ENCODE results near the gene AKR1B1. TPM values are rescaled to one million over a fixed set of nuclear protein-coding genes. Genes with fewer than 3 reads are reported as not detected.

Gene AKR1B1
- polyA plus RNA-seq, 1 of the 3 experiments (the other 2 are of a cell fraction) = 216 TPM

- H3K79me2 ChIP-seq (ENCODE audit: insufficient read depth) = no peaks in the 10 kb centered on the region
- H2AFZ ChIP-seq (ENCODE audit: low read depth) = no peak overlapping the region
- no peak overlapping the region for H3K9ac ChIP-seq
- no peak for DNase-seq
- H3K9me2 ChIP-seq = no peaks in the 10 kb centered on the region
- TF ChIP-seq CTCF (IDR thresholded peaks at IDR 0.05) (no peak), PBX3 (IDR thresholded peaks at IDR 0.05) (no peak), YY1 (IDR thresholded peaks at IDR 0.05; ENCODE audit: low read depth) (no peak), RFX5 (IDR thresholded peaks at IDR 0.05; ENCODE audit: low read length) (no peak), MXI1 (IDR thresholded peaks at IDR 0.05; ENCODE audit: low read depth, low read length) (no peak), GABPA (IDR thresholded peaks at IDR 0.05; ENCODE audit: low read depth) (no peak), REST (IDR thresholded peaks at IDR 0.05; ENCODE audit: low read depth, low read length) (no peak), TAF1 (IDR thresholded peaks at IDR 0.05; ENCODE audit: borderline replicate concordance, low read depth, low read length) (no peak)
- H3K4me1 ChIP-seq (ENCODE audit: control insufficient read depth in 1 of 2, insufficient read depth in 2 of 2, low read depth in 1 of 2, low read length in 1 of 2) = peaks cover 0 to 7% of the 10 kb centered on the region in 2 experiments; a peak in 1 of 4 replicates
- POLR2A ChIA-PET = no interaction called here
- no peaks in the 10 kb centered on the region for H4K20me1 ChIP-seq (ENCODE audit: insufficient read depth)
- no peaks in the 10 kb centered on the region for H3F3A ChIP-seq (replicated peaks; ENCODE audit: insufficient read depth)
- H3K27ac ChIP-seq (ENCODE audit: low read depth in 2 of 2, low read length in 1 of 2) = no peak overlapping the region
- no peaks in the 10 kb centered on the region for H3K9me3 ChIP-seq
- no peak overlapping the region for H3K4me3 ChIP-seq (ENCODE audit: low read depth in 2 of 2, low read length in 1 of 2)
- no peaks in the 10 kb centered on the region for H3K36me3 ChIP-seq (replicated peaks in 1 of 2; ENCODE audit: control insufficient read depth in 1 of 2, insufficient read depth in 2 of 2, low read length in 1 of 2)
- H3K27me3 ChIP-seq (ENCODE audit: insufficient read depth) = no peaks in the 10 kb centered on the region
- CTCF ChIA-PET = interaction anchor here (0.5 to 1.3 kb wide), 4 partner anchors 20 to 974 kb away, joined by 3 to 4 read pairs (median 4); no protein-coding TSS in a partner anchor
- 88% methylated on average over 3 of the region's 3 CpGs for WGBS (ENCODE audit: low lambda C conversion rate)
- no peak overlapping the region for H3K4me2 ChIP-seq
Measured at GRCh38 chr7:134419085-134419484, 39.8 kb downstream of the AKR1B1 start.

GRCh38 chr7:134415700-134416099, 43.2 kb downstream of the AKR1B1 start:
- Histone ChIP-seq H3K27ac (ENCODE audit: low read depth in 2 of 2, low read length in 1 of 2) (no peak overlapping the region), H3K9me3 (no peaks in the 10 kb centered on the region), H3K4me3 (ENCODE audit: low read depth in 2 of 2, low read length in 1 of 2) (no peak overlapping the region), H3K27me3 (ENCODE audit: insufficient read depth) (peaks cover 7% of the 10 kb centered on the region; the same call in 1 of the 2 replicates), H3K4me2 (no peak overlapping the region), H3K9ac (no peak overlapping the region), H3K36me3 (replicated peaks in 1 of 2; ENCODE audit: control insufficient read depth in 1 of 2, insufficient read depth in 2 of 2, low read length in 1 of 2) (no peaks in the 10 kb centered on the region), H3F3A (replicated peaks; ENCODE audit: insufficient read depth) (no peaks in the 10 kb centered on the region), H2AFZ (ENCODE audit: low read depth) (no peak overlapping the region), H4K20me1 (ENCODE audit: insufficient read depth) (no peaks in the 10 kb centered on the region), H3K9me2 (no peaks in the 10 kb centered on the region), H3K4me1 (ENCODE audit: control insufficient read depth in 1 of 2, insufficient read depth in 2 of 2, low read depth in 1 of 2, low read length in 1 of 2) (peaks cover 0 to 7% of the 10 kb centered on the region in 2 experiments; a peak in 1 of 4 replicates), H3K79me2 (ENCODE audit: insufficient read depth) (no peaks in the 10 kb centered on the region)
- ChIA-PET CTCF (interaction anchor here (0.7 to 1.4 kb wide), 3 partner anchors 9 to 1835 kb away, joined by 3 to 5 read pairs (median 4); partner anchors contain the start of gene AKR1B1), POLR2A (no interaction called here)
- no peak for DNase-seq
- TF ChIP-seq SIN3A (IDR thresholded peaks at IDR 0.05; ENCODE audit: borderline replicate concordance, low read depth, low read length) (no peak), IRF3 (IDR thresholded peaks at IDR 0.05; ENCODE audit: low read depth, low read length) (no peak), EP300 (IDR thresholded peaks at IDR 0.05; ENCODE audit: borderline replicate concordance in 1 of 2, low read depth in 1 of 2, low read length in 1 of 2) (no peak), GABPA (IDR thresholded peaks at IDR 0.05; ENCODE audit: low read depth) (no peak), EZH2phosphoT487 (IDR thresholded peaks at IDR 0.05; ENCODE audit: borderline replicate concordance, low read depth) (no peak), NRF1 (IDR thresholded peaks at IDR 0.05; ENCODE audit: low read depth, low read length) (no peak), RCOR1 (IDR thresholded peaks at IDR 0.05; ENCODE audit: low read length) (no peak), ZBTB33 (IDR thresholded peaks at IDR 0.05; ENCODE audit: borderline replicate concordance, low read depth) (no peak), POLR2AphosphoS5 (IDR thresholded peaks at IDR 0.05; ENCODE audit: low read depth, low read length) (no peak)

Measured in SK-N-SH (cell line).